H1 (cell line): ENCODE measurements around the gene GSTM2. TPM values are rescaled to one million over a fixed set of nuclear protein-coding genes. Genes with fewer than 3 reads are reported as not detected.

Experiments
- BACH1 ChIP-seq: IDR thresholded peaks from 2 replicates; pipeline ENCODE4 v1.6.1; 2012; ENCODE audit warnings: low read length, improper control_type of control experiment
- EP300 ChIP-seq, 2 experiments: IDR thresholded peaks; 1 replicate in 1 of 2; 2 replicates in 1 of 2; pipeline ENCODE4 v1.6.1; 2011 to 2012; ENCODE audit warnings: low read depth in 2 of 2, low read length in 2 of 2, mild to moderate bottlenecking in 2 of 2, borderline replicate concordance in 1 of 2, inconsistent platforms in 1 of 2, moderate library complexity in 1 of 2
- FOSL1 ChIP-seq: IDR thresholded peaks from 2 replicates; pipeline ENCODE4 v1.6.1; 2011; ENCODE audit warnings: mild to moderate bottlenecking, low read depth, low read length, moderate library complexity; ENCODE audit not compliant: insufficient read depth
- JUND ChIP-seq: IDR thresholded peaks from 2 replicates; pipeline ENCODE4 v1.6.1; 2011; ENCODE audit warnings: mild to moderate bottlenecking, improper control_type of control experiment, low read length
- KDM4A ChIP-seq: IDR thresholded peaks from one replicate; pipeline ENCODE4 v1.7.1; 2012; ENCODE audit warnings: low read depth, mild to moderate bottlenecking, moderate library complexity, low read length, inconsistent platforms; ENCODE audit not compliant: severe bottlenecking
- NANOG ChIP-seq: IDR thresholded peaks from 2 replicates; pipeline ENCODE4 v1.6.1; 2011; ENCODE audit warnings: low read length, low read depth, mild to moderate bottlenecking, inconsistent platforms; ENCODE audit not compliant: insufficient read depth, poor library complexity, severe bottlenecking
- RAD21 ChIP-seq, 2 experiments: IDR thresholded peaks in 1 of 2; conservative IDR thresholded peaks in 1 of 2; 2 replicates each; pipeline ENCODE4 v1.6.1; 2011; ENCODE audit warnings: low read depth in 2 of 2, low read length in 2 of 2, improper control_type of control experiment in 1 of 2, inconsistent platforms in 1 of 2, mild to moderate bottlenecking in 1 of 2, moderate library complexity in 1 of 2
- RBBP5 ChIP-seq: IDR thresholded peaks from 2 replicates; pipeline ENCODE4 v1.7.1; 2012; ENCODE audit warnings: low read depth, mild to moderate bottlenecking, inconsistent platforms, low read length, moderate library complexity, borderline replicate concordance
- TAF7 ChIP-seq: optimal IDR thresholded peaks from 2 replicates; pipeline ENCODE3; 2011; ENCODE audit warnings: low read depth, mild to moderate bottlenecking, inconsistent platforms, low read length, moderate library complexity, borderline replicate concordance
- ZNF274 ChIP-seq: IDR thresholded peaks from 2 replicates; pipeline ENCODE4 v1.7.0; 2012; ENCODE audit warnings: low read length, borderline replicate concordance; ENCODE audit errors: extremely low read depth
- polyA plus RNA-seq, 7 experiments: library from polyadenylated mRNA; depleted of rRNA in 3 of 7; stranded (reverse) in 5 of 7; unstranded in 2 of 7; fragments of >200 nt in 5 of 7; fragments of 200-250 nt in 2 of 7; gene quantifications; 1 replicate in 5 of 7; 2 replicates in 1 of 7; 4 replicates in 1 of 7; pipeline versions ENCODE4 v1.2.1 to v1.2.3, GENCODE V29; 2011 to 2013; ENCODE audit warnings: missing spikeins in 2 of 7, mixed read lengths in 2 of 7
- total RNA-seq: library from RNA; stranded (reverse); fragmentation: NEBNext Ultra II Directional; extraction: Animal tissue kit (Norgen Biotek cat#: 25700); gene quantifications from 2 replicates; pipeline ENCODE4 v1.2.1, GENCODE V29; 2021
- TF ChIP-seq, protein P1 (sequence below): IDR thresholded peaks from 2 replicates; pipeline ENCODE4 v1.6.1; 2012; ENCODE audit warnings: inconsistent platforms
- TF ChIP-seq, protein P2 (sequence below): IDR thresholded peaks from 2 replicates; pipeline ENCODE4 v1.6.1; 2012; ENCODE audit warnings: inconsistent platforms

GSTM2 gene
- total and polyA plus RNA-seq, 2 of the 8 experiments (the other 6 are each of a cell fraction or from before 2014, with no cell fraction given): 9.6 to 23.1 TPM

- TF ChIP-seq, protein P1, sequence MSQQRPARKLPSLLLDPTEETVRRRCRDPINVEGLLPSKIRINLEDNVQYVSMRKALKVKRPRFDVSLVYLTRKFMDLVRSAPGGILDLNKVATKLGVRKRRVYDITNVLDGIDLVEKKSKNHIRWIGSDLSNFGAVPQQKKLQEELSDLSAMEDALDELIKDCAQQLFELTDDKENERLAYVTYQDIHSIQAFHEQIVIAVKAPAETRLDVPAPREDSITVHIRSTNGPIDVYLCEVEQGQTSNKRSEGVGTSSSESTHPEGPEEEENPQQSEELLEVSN: no peak
- TF ChIP-seq RAD21 (IDR thresholded peaks at IDR 0.05 in 1 of 2, conservative IDR thresholded peaks at IDR 0.05 in 1 of 2; ENCODE audit: low read depth in 2 of 2, low read length in 2 of 2) (no peak), EP300 (IDR thresholded peaks at IDR 0.05; ENCODE audit: borderline replicate concordance in 1 of 2, low read depth in 2 of 2, low read length in 2 of 2) (no peak), BACH1 (no peak), FOSL1 (no peak), RBBP5 (no peak), NANOG (no peak), TAF7 (no peak), JUND (no peak), KDM4A (peak; percentile 74), ZNF274 (no peak)
- TF ChIP-seq, protein P2, sequence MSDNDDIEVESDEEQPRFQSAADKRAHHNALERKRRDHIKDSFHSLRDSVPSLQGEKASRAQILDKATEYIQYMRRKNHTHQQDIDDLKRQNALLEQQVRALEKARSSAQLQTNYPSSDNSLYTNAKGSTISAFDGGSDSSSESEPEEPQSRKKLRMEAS: peak; percentile 97
- TF ChIP-seq, all 59 proteins: peak for 12
Observed at GRCh38 chr1:109619576-109620400, 48.1 kb upstream of the GSTM2 start, which contains the start of the genes AMPD2 and GNAT2 (continued).
